Cardiac muscle cell (in vitro differentiated cells and primary cell): ENCODE results near the gene RPL36. TPM values are rescaled to one million over a fixed set of nuclear protein-coding genes. Genes with fewer than 3 reads are reported as not detected.

Experiments
- DNase-seq, 2 donors: peaks; one replicate each; pipeline versions ENCODE4 v3.0.0 to v3.0.0-alpha.2; 2010 to 2017; ENCODE audit warnings: low read depth in 1 of 2, low spot score in 1 of 2
- H3K27ac ChIP-seq: fragments of 200-600 bp; sonication (generic); 2 replicates; pipeline ENCODE4 v1.5.1; 2016
- H3K27me3 ChIP-seq: fragments of 200-600 bp; sonication (generic); 2 replicates; pipeline ENCODE4 v1.6.0; 2016; ENCODE audit warnings: control low read depth
- H3K36me3 ChIP-seq: fragments of 200-600 bp; sonication (generic); 2 replicates; pipeline ENCODE4 v1.5.1; 2016; ENCODE audit warnings: control low read depth
- H3K4me1 ChIP-seq: fragments of 200-600 bp; sonication (generic); 2 replicates; pipeline ENCODE4 v1.8.1; 2017; ENCODE audit warnings: low read depth, mild to moderate bottlenecking, mixed run types
- H3K4me3 ChIP-seq: fragments of 200-600 bp; sonication (generic); 2 replicates; pipeline ENCODE4 v1.5.1; 2016; ENCODE audit warnings: mild to moderate bottlenecking
- H3K9me3 ChIP-seq: fragments of 200-600 bp; sonication (generic); 2 replicates; pipeline ENCODE4 v1.5.1; 2017; ENCODE audit warnings: low read depth, mild to moderate bottlenecking, control low read depth
- CTCF ChIP-seq: IDR thresholded peaks from 2 replicates; pipeline ENCODE4 v1.5.1; 2012; ENCODE audit warnings: low read depth, mild to moderate bottlenecking, low read length
- polyA plus RNA-seq: library from polyadenylated mRNA; unstranded; fragments of >200 nt; fragmentation: Nextera tagmentation; extraction: Ambion mirVana; gene quantifications from 2 replicates; pipeline ENCODE4 v1.2.1, GENCODE V29; 2016
- total RNA-seq: library from RNA; depleted of rRNA; stranded (reverse); fragments of >200 nt; gene quantifications from 2 replicates; pipeline ENCODE4 v1.2.3, GENCODE V29; 2016

Gene RPL36
- total and polyA plus RNA-seq, 2 experiments from 2014 or later: 829 to 982 TPM

DNA sequence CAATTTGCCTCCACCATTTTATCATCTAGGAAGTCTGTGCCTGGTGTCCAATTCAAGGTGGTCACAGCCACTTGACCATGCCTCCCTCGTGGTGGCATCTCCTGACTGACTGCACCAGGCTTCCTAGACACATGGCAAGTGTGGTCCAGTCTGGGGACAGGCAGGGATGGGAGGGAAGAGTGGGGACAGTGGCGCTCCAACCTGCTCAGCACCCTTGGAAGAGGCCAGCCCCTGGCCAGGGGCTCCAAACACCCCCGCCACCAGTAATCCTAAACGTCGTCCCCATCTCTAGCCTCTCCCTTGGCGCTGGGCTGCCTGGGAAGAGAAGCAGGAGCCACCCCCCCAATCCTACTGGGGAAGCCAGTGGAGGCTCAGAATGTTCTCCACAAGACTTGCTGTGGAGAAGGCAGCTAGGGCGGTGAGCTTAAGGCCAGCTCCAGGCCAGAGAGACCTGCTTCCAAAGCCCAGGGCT lies 2.7 kb downstream of the RPL36 start:
- no peak overlapping the region for H3K27ac ChIP-seq
- H3K9me3 ChIP-seq: no peaks in the 10 kb centered on the region
- no peak overlapping the region for H3K4me3 ChIP-seq
- no peak for DNase-seq
- H3K4me1 ChIP-seq: no peaks in the 10 kb centered on the region
- TF ChIP-seq CTCF: no peak
- peaks cover 32% of the 10 kb centered on the region for H3K36me3 ChIP-seq
- H3K27me3 ChIP-seq: no peaks in the 10 kb centered on the region

DNA sequence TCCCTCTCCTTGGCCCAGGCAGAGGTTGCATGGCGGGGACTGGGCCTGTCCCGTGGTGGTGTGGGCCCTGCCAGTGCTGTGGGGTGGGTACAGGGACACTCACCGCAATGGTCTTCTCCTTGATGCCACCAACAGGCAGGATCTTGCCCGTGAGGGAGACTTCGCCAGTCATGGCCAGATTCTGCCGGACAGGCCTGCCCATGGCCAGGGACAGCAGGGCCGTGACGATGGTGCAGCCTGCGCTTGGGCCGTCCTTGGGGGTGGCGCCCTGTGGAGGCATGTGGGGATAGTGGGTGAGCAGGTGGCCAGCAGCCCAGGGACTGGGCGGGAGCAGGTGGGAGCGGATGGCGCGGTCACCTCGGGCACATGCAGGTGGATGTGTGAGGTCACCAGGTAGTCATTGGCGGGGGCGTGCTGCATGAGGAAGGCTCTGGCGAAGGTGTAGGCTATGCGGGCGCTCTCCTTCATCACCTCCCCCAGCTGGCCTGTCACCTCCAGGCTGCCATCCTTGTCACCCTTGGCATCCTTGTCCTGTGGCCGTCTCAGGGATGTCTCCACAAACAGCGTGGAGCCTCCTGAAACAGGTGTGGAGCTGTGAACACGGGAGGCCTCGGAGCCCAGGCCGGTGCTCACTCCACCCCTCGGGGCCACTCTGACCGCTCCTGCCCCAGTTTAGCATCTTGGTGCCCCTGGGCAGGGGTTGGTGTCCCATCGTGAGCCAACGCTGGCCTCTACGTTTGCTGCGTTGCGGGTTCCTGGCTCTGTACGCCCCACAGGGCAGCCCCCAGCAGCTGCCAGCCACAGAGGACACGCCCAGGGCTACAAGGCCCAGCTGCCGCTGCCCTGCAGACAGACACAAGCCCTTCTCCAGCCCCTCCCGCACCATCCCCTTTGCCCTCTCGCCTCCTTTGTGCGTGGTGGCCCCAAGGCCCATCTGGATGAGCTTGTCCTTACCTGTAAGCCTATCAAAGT lies 3.4 kb downstream of the RPL36 start:
- no peaks in the 10 kb centered on the region for H3K27me3 ChIP-seq

GRCh38 chr19:5694167-5694955 lies 4.3 kb downstream of the RPL36 start:
- Histone ChIP-seq H3K9me3 (no peaks in the 10 kb centered on the region), H3K4me1 (no peaks in the 10 kb centered on the region), H3K27ac (no peak overlapping the region), H3K4me3 (no peak overlapping the region), H3K27me3 (no peaks in the 10 kb centered on the region), H3K36me3 (peaks cover 43% of the 10 kb centered on the region)
- DNase-seq: no peak
- TF ChIP-seq CTCF: no peak

More for the DNA sequence above, 3.4 kb downstream of the RPL36 start:
- H3K36me3 ChIP-seq: peaks cover 37% of the 10 kb centered on the region
- no peaks in the 10 kb centered on the region for H3K4me1 ChIP-seq
- TF ChIP-seq CTCF: no peak
- H3K27ac ChIP-seq: peak overlapping the region; percentile 4
- DNase-seq: no peak
- no peaks in the 10 kb centered on the region for H3K9me3 ChIP-seq
- H3K4me3 ChIP-seq: no peak overlapping the region

DNA sequence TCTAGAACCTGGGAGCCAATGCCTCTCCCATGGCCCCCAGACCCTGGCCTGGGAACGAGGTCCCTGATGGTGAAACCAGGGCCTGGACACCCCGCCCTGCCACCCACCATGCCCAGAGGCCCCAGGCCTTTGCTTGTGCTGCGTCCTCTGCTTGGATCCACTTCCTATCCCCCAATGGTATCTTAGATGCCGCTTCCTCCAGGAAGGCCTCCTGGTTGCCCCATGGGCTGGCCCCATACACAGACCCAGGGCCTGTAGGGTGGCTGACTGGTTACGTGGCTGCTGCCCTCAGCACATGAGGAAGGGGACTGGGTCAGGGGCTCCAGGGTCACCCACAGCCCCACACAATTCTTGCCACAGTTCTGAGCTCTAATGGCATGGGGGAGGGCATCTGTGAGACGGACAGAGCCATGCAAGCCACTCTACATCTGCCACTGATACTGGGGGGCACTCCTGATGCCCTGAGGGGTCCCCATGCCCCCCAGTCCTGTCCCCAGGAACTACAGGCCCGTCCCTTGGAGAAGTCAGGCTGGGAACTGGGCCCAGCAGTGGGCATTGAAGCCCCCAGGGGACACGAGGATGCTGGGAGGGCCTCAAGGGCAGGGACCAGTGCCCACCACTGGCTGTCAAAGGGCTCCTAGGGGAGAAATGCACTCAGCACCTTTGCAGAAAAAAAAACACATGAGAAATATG lies 5.0 kb downstream of the RPL36 start:
- H3K36me3 ChIP-seq: peaks cover 48% of the 10 kb centered on the region
- no peak overlapping the region for H3K27ac ChIP-seq
- no peaks in the 10 kb centered on the region for H3K4me1 ChIP-seq

More for the DNA sequence above, 5.0 kb downstream of the RPL36 start:
- Histone ChIP-seq H3K4me3 (no peak overlapping the region), H3K27me3 (no peaks in the 10 kb centered on the region), H3K9me3 (no peaks in the 10 kb centered on the region)
- no peak for TF ChIP-seq CTCF
- no peak for DNase-seq
